Aorta (tissue), 5 donors: ENCODE data around the gene ALOX12B. TPM values are rescaled to one million over a fixed set of nuclear protein-coding genes. Genes with fewer than 3 reads are reported as not detected.

ENCODE experiments used
- ATAC-seq: fragments of 200-7000 bp; cut with Tn5 transposase; one replicate; pipeline ENCODE4 v1.9.1; 2022; ENCODE audit warnings: moderate library complexity; ENCODE audit not compliant: low FRiP score
- DNase-seq, 2 donors: peaks; one replicate each; pipeline ENCODE4 v3.0.0-alpha.2; 2020
- H3K27ac ChIP-seq, 2 donors: one replicate each; pipeline ENCODE4 v1.5.1; 2013; ENCODE audit warnings: low read length in 2 of 2, mild to moderate bottlenecking in 2 of 2, moderate library complexity in 2 of 2, control low read depth in 1 of 2, inconsistent platforms in 1 of 2, low read depth in 1 of 2
- H3K27me3 ChIP-seq, 2 donors: one replicate each; pipeline ENCODE4 v1.6.1; 2013; ENCODE audit warnings: control low read depth in 1 of 2, low read length in 1 of 2, mild to moderate bottlenecking in 1 of 2, moderate library complexity in 1 of 2; ENCODE audit not compliant: insufficient read depth in 2 of 2, control insufficient read depth in 1 of 2
- H3K36me3 ChIP-seq, 2 donors: one replicate each; pipeline ENCODE4 v1.6.1; 2013; ENCODE audit warnings: control low read depth in 1 of 2, low read length in 1 of 2, mild to moderate bottlenecking in 1 of 2; ENCODE audit not compliant: insufficient read depth in 2 of 2, control insufficient read depth in 1 of 2
- H3K4me1 ChIP-seq, 2 donors: one replicate each; pipeline ENCODE4 v1.6.1; 2013; ENCODE audit warnings: low read length in 2 of 2, control low read depth in 1 of 2, mild to moderate bottlenecking in 1 of 2, moderate library complexity in 1 of 2; ENCODE audit not compliant: insufficient read depth in 2 of 2, control insufficient read depth in 1 of 2
- H3K4me3 ChIP-seq, 2 donors: one replicate each; pipeline ENCODE4 v1.5.1; 2013; ENCODE audit warnings: low read length in 2 of 2, control low read depth in 1 of 2, mild to moderate bottlenecking in 1 of 2
- H3K9me3 ChIP-seq: one replicate; pipeline ENCODE4 v1.6.1; 2013; ENCODE audit warnings: mild to moderate bottlenecking, low read length; ENCODE audit not compliant: control insufficient read depth
- WGBS, 2 donors: extraction: QIAGEN DNeasy Blood & Tissue Kit; methylation state at CpG; one replicate each; pipeline ENCODE4 v1.1.7; 2013; 5-methylcytosine and 5-hydroxymethylcytosine counted together
- intact Hi-C, 2 donors: fragments of 100-400 bp; cut with DNase I; formaldehyde crosslinking; loops; one replicate each; pipeline versions ENCODE4 v1.14.2 to v1.15.0; 2022
- polyA plus RNA-seq, 2 donors: library from polyadenylated mRNA; stranded (reverse); fragments of 200-250 nt; gene quantifications; one replicate each; pipeline ENCODE4 v1.2.3, GENCODE V29; 2013
- total RNA-seq, 2 donors: library from RNA; stranded (reverse); fragmentation: NEBNext Ultra II Directional; extraction: Animal tissue kit (Norgen Biotek cat#: 25700); gene quantifications; one replicate each; pipeline ENCODE4 v1.2.1, GENCODE V29; 2021
- donor health status: healthy with polysubstance abuse.
- donor health status: Bipolar disorder and iron deficiency.
- donor health status: DM: no; HTN: no; CAD: no.
- donor health status: DM: no; HTN: no; CAD: no.
- donor health status: DM: yes; HTN: yes; CAD: no.

ALOX12B gene
- total and polyA plus RNA-seq, 4 donors = 0.25 TPM; not detected in 3

DNA sequence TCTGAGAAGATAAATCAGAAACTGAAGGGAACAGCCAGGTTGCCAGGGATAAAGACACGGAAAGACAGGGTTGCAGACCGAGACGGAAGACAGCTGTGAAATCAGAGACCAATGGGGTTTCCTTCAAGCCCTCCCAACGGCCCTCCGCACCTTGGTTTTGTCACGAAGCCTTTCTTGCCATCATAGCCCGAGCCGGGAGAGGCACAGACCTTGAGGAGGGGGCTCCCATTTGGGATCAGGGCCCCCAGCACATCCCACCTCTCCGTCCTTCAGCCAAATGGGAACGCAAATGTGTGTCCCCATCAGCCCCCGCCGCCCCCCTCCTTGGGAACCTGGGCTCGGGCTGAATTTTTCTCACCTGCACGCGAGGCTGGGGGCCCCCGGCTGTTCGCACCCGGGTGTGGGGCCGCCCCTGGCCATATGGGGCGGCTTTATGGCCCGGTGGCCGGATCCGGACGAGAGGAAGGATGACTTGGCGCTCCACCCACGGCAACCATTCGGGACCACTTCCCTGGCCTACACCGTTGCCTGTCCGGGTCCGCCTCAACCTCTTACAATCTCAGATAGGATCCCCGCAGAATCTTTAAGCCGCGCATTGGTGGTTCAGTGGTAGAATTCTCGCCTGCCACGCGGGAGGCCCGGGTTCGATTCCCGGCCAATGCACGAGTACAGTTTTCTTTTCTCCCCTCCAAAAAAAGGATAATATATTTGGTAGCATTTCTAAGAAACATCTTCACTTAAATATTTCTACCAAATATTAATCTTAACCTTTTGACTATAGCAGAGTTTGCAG lies 37.8 kb upstream of the ALOX12B start:
- Histone ChIP-seq H3K27ac (no peak overlapping the region), H3K27me3 (no peaks in the 10 kb centered on the region), H3K4me1 (peaks cover 0 to 2% of the 10 kb centered on the region in 2 donors), H3K36me3 (no peaks in the 10 kb centered on the region), H3K4me3 (peak overlapping the region; percentile 57 to 81), H3K9me3 (no peaks in the 10 kb centered on the region)
- 1% methylated on average over 40 of the region's 40 CpGs for WGBS, 2 donors
- ATAC-seq = peak; percentile 80
- intact Hi-C loops = loop anchor here in 1 of 2 donors (2.0 kb wide), 1 partner anchor 97 kb away; no protein-coding TSS in a partner anchor
- DNase-seq = peak; percentile 80 to 90

DNA sequence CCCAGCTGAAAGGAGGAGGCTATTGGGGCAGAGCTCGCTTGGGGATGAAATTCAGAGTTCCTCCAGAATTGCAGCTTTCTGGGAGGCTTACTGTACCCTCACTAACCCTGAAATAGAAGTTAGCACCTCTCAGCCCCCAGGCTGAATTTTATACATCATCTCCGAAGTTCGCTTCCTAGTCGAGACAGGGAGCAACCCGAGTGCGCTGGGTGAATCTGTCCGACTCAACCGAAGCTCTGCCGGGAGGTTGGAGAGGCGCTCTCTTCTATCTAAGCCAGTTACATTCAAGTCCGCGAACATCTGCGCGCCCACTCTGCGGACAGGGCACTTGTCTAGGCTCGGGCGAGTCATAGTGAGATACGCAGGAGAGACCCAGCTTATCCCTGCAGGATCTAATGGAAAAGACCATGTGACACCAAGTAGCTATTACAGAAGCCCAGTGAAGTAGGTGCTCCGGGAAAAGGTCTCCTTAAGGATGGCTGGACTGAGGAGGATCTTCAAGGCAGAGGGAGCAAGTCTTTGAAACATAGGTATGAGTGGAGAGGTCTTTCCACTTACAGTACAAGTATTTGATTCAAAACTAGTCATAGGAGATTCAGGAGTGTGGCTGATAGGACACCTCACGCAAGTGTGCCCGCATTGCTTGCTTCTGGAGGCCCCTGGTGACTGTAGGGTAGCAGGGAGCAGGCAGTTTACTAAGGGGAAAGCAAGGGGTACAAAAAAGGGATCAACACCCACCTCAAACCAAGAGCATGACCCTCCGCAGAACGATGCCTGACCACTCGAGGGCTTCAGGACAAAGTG lies 37.0 kb upstream of the ALOX12B start:
- no peaks in the 10 kb centered on the region for H3K27me3 ChIP-seq

GRCh38 chr17:8123695-8124349 lies 36.3 kb upstream of the ALOX12B start, which contains the start of gene HES7:
HES7 (minus strand) TSS chr17:8124106; CDS start chr17:8124084, 22 bp downstream.
- 0 to 1% methylated on average over 29 of the region's 29 CpGs for WGBS, 2 donors
- Histone ChIP-seq H3K4me1 (peaks cover 0 to 2% of the 10 kb centered on the region in 2 donors), H3K27me3 (no peaks in the 10 kb centered on the region), H3K36me3 (no peaks in the 10 kb centered on the region), H3K27ac (no peak within 1 kb of the TSS), H3K9me3 (no peaks in the 10 kb centered on the region), H3K4me3 (peak within 1 kb of the TSS in 1 of 2 donors; percentile 47)
- ATAC-seq (no peak), DNase-seq (peak in 1 of 2 donors; percentile 59)
- intact Hi-C loops = loop anchor here (2.0 to 5.0 kb wide), 2 partner anchors 38 to 99 kb away; partner anchors contain the start of gene VAMP2 (in 1 of the 2)

More for the DNA sequence above, 37.0 kb upstream of the ALOX12B start:
- whole genome bisulfite sequencing, 2 donors = 2% methylated on average over 24 of the region's 24 CpGs
- intact Hi-C loops = loop anchor here (2.0 to 5.0 kb wide), 2 partner anchors 38 to 98 kb away; partner anchors contain the start of gene VAMP2 (in 1 of the 2)
- ATAC-seq (no peak), DNase-seq (no peak)
- Histone ChIP-seq H3K36me3 (no peaks in the 10 kb centered on the region), H3K4me1 (peaks cover 0 to 2% of the 10 kb centered on the region in 2 donors), H3K4me3 (peak overlapping the region in 1 of 2 donors; percentile 9), H3K27ac (no peak overlapping the region), H3K9me3 (no peaks in the 10 kb centered on the region)

DNA sequence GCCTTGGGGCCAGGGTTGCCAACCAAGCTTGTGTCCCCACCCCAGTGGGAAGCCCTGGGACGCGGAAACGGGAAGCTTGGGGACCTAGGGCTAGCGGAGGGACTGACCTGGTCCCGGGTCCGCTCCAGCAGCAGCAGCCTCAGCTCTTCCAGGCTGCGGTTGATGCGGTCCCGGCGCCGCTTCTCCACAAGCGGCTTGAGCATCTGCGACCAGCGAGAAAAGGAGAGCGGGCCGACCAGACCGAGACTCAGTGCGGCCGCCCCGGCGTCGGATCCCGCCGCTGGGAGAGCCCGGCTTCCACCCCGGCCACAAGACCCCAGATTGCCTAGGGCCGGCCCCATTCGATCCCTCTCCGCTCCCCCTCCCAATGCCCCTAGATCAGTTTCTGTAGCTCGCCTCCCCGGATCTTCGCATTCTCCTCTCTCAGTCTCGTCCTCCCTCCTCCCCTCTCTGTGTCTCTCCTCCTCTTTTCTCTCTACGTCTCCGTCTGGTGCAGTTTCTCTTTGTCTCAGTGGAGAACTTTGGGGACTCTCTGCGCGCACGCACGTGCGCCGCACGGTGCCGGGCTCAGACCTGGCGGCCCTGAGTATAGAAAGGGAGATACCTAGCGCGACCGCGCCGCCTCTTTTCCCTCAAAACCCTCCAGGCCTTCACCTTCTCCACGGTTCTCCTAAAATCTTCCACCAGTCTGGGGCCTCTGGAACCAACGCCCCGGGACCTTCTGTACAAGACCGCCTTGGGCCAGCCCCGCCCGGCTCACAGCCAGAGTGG lies 35.6 kb upstream of the ALOX12B start:
- H3K27ac ChIP-seq = no peak overlapping the region
- peak overlapping the region in 1 of 2 donors; percentile 47 for H3K4me3 ChIP-seq
- H3K4me1 ChIP-seq = peaks cover 0 to 2% of the 10 kb centered on the region in 2 donors
- WGBS, 2 donors = 0% methylated on average over 52 to 55 of the region's 55 CpGs
- DNase-seq (peak; percentile 59 to 82), ATAC-seq (no peak)
- H3K27me3 ChIP-seq = no peaks in the 10 kb centered on the region
- H3K36me3 ChIP-seq = no peaks in the 10 kb centered on the region
- H3K9me3 ChIP-seq = no peaks in the 10 kb centered on the region
- intact Hi-C loops = loop anchor here in 1 of 2 donors (5.0 kb wide), 1 partner anchor 39 kb away; the partner anchor contains the start of gene VAMP2

DNA sequence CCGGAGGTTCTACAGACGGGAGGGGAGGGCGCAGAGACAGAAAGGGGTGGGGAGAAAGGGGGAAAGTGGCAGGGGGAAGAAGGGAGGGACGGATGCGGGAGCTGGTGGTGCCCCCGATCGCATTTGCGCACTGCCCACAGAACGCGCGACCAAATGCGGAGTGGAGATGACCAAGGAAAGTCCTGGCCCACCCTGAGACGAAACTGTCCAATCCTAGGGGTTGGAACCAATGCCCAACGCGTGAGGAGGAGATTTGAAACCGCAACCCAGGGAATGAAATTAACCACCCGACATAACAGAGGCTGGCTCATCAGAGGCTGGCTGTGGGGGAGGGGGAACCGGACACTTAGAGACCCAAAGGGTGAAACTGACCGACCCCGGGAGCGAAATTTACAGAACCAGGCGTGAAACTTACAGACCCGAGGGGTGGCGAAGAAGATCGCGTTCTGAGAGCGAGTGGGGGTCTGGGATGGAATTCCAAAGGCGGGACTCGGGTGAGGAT lies 35.0 kb upstream of the ALOX12B start:
- peaks cover 0 to 2% of the 10 kb centered on the region in 2 donors for H3K4me1 ChIP-seq
- no peak for DNase-seq
- intact Hi-C loops = loop anchor here in 1 of 2 donors (5.0 kb wide), 1 partner anchor 40 kb away; the partner anchor contains the start of gene VAMP2
- no peaks in the 10 kb centered on the region for H3K27me3 ChIP-seq
- H3K9me3 ChIP-seq = no peaks in the 10 kb centered on the region
- ATAC-seq = no peak
- H3K27ac ChIP-seq = no peak overlapping the region
- peak overlapping the region; percentile 21 to 47 for H3K4me3 ChIP-seq
- 0 to 1% methylated on average over 28 to 29 of the region's 29 CpGs for WGBS, 2 donors
- H3K36me3 ChIP-seq = no peaks in the 10 kb centered on the region

DNA sequence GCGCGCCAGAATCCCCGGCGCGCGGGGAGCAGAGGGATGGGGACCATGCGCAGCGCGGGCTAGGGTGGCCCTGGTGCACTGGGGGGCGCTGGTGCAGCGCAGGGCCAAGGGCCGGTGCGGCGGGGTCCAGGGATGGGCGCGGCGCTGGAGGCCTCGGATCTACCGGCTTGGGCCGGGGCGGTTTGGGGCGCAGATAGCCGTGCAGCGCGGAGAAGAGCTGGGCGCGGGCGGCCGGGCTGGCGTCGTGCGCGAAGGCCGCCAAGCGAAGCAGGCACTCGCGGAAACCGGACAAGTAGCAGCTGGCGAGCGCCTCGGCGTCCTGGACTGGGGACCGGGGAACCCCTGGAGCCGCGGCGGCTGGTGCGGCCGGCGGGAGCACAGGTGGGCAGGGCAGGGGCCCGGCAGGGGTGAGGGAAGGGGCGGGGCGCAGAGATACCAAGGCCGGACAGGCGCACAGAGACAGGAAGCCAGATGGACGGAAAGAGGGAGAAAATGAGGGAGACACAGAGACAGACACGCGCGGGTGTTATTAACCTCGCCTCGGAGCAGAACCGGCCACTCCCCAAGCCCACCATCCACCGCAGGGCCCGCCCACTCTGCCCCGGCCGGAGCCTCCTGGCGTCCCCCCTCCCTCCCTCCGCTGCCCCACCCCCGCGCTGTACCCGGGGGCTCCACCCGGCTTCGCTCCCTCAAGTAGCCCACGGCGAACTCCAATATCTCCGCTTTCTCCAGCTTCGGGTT lies 34.3 kb upstream of the ALOX12B start:
- Histone ChIP-seq H3K27me3 (no peaks in the 10 kb centered on the region), H3K27ac (no peak overlapping the region), H3K9me3 (no peaks in the 10 kb centered on the region), H3K4me3 (peak overlapping the region; percentile 21 to 47), H3K36me3 (no peaks in the 10 kb centered on the region), H3K4me1 (peaks cover 0 to 2% of the 10 kb centered on the region in 2 donors)
- 0 to 1% methylated on average over 64 to 76 of the region's 76 CpGs for WGBS, 2 donors
- intact Hi-C loops = loop anchor here in 1 of 2 donors (5.0 kb wide), 1 partner anchor 40 kb away; the partner anchor contains the start of gene VAMP2
- ATAC-seq (no peak), DNase-seq (peak; percentile 60 to 87)

GRCh38 chr17:8121407-8121680 lies 33.8 kb upstream of the ALOX12B start:
- no peaks in the 10 kb centered on the region for H3K27me3 ChIP-seq
- 0 to 1% methylated on average over 20 to 25 of the region's 25 CpGs for WGBS, 2 donors
- peaks cover 0 to 2% of the 10 kb centered on the region in 2 donors for H3K4me1 ChIP-seq
- no peak overlapping the region for H3K27ac ChIP-seq
- intact Hi-C loops = loop anchor here in 1 of 2 donors (5.0 kb wide), 1 partner anchor 41 kb away; the partner anchor contains the start of gene VAMP2
- ATAC-seq = no peak
- H3K36me3 ChIP-seq = no peaks in the 10 kb centered on the region
- no peak for DNase-seq
- H3K4me3 ChIP-seq = peak overlapping the region in 1 of 2 donors; percentile 47
- no peaks in the 10 kb centered on the region for H3K9me3 ChIP-seq
